ENCODE data around the gene RANBP2.
A peak's percentile ranks its signal among the peaks of the same experiment; 100 is the strongest.
"Not testable (repeated sequence)": the region's sequence is repeated elsewhere in the genome, so short reads cannot be mapped to it uniquely, and the experiment has no call there.

Gene RANBP2

GRCh38 chr2:108701806-108702205, 17.5 kb upstream of the RANBP2 start:
- H3K27ac ChIP-seq (ENCODE audit: low read length) = no peak overlapping the region
- H3K9me3 ChIP-seq (ENCODE audit: insufficient read depth, low read depth, low read length) = no peaks in the 10 kb centered on the region
- no peak overlapping the region for H3K9ac ChIP-seq (ENCODE audit: low read depth, low read length)
- H3K27me3 ChIP-seq (ENCODE audit: insufficient read depth, low read length) = no peaks in the 10 kb centered on the region
- no peak overlapping the region for H3K4me3 ChIP-seq (ENCODE audit: low read length)
- H3K4me1 ChIP-seq (ENCODE audit: insufficient read depth, low read length) = no peaks in the 10 kb centered on the region
- no peaks in the 10 kb centered on the region for H3K36me3 ChIP-seq (ENCODE audit: insufficient read depth, low read depth, low read length)

GRCh38 chr2:108704871-108705270, 14.4 kb upstream of the RANBP2 start:
- no peak overlapping the region for H3K9ac ChIP-seq (ENCODE audit: low read depth, low read length)
- no peaks in the 10 kb centered on the region for H3K9me3 ChIP-seq (ENCODE audit: insufficient read depth, low read depth, low read length)
- H3K4me3 ChIP-seq (ENCODE audit: low read length) = no peak overlapping the region
- no peaks in the 10 kb centered on the region for H3K4me1 ChIP-seq (ENCODE audit: insufficient read depth, low read length)
- no peaks in the 10 kb centered on the region for H3K36me3 ChIP-seq (ENCODE audit: insufficient read depth, low read depth, low read length)
- no peaks in the 10 kb centered on the region for H3K27me3 ChIP-seq (ENCODE audit: insufficient read depth, low read length)
- H3K27ac ChIP-seq (ENCODE audit: low read length) = no peak overlapping the region

GRCh38 chr2:108707300-108707699, 12.0 kb upstream of the RANBP2 start:
- no peak overlapping the region for H3K27ac ChIP-seq (ENCODE audit: low read length)
- H3K4me3 ChIP-seq (ENCODE audit: low read length) = no peak overlapping the region
- H3K9me3 ChIP-seq (ENCODE audit: insufficient read depth, low read depth, low read length) = no peaks in the 10 kb centered on the region
- H3K9ac ChIP-seq (ENCODE audit: low read depth, low read length) = no peak overlapping the region
- no peaks in the 10 kb centered on the region for H3K27me3 ChIP-seq (ENCODE audit: insufficient read depth, low read length)
- no peaks in the 10 kb centered on the region for H3K36me3 ChIP-seq (ENCODE audit: insufficient read depth, low read depth, low read length)
- H3K4me1 ChIP-seq (ENCODE audit: insufficient read depth, low read length) = no peaks in the 10 kb centered on the region

DNA sequence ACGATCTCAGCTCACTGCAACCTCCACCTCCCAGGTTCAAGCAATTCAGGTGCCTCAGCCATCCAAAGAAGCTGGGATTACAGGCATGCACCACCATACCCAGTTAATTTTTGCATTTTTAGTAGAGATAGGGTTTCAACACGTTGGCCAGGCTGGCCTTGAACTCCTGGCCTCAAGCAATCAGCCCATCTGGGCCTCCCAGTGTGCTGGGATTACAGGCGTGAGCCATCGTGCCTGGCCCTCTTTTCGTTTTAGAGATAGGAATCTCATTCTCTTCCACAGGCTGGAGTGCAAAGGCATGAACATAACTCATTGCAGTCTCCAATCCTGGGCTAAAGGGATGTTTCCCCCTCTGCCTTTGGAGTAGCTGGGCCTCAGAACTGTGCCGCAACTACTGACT, 2.3 kb upstream of the RANBP2 start:
- H3K4me3 ChIP-seq (ENCODE audit: low read length); H3K4me1 ChIP-seq (ENCODE audit: insufficient read depth, low read length); H3K27ac ChIP-seq (ENCODE audit: low read length); H3K9me3 ChIP-seq (ENCODE audit: insufficient read depth, low read depth, low read length); H3K27me3 ChIP-seq (ENCODE audit: insufficient read depth, low read length); H3K9ac ChIP-seq (ENCODE audit: low read depth, low read length); H3K36me3 ChIP-seq (ENCODE audit: insufficient read depth, low read depth, low read length): not testable (repeated sequence)

- not testable (repeated sequence) for H3K4me3 ChIP-seq (ENCODE audit: low read length); H3K36me3 ChIP-seq (ENCODE audit: insufficient read depth, low read depth, low read length); H3K27me3 ChIP-seq (ENCODE audit: insufficient read depth, low read length); H3K27ac ChIP-seq (ENCODE audit: low read length); H3K9me3 ChIP-seq (ENCODE audit: insufficient read depth, low read depth, low read length); H3K9ac ChIP-seq (ENCODE audit: low read depth, low read length); H3K4me1 ChIP-seq (ENCODE audit: insufficient read depth, low read length)
These were observed 6.8 kb downstream of the RANBP2 start for GRCh38 chr2:108726048-108726447.

- H3K4me3 ChIP-seq (ENCODE audit: low read length); H3K27ac ChIP-seq (ENCODE audit: low read length); H3K9ac ChIP-seq (ENCODE audit: low read depth, low read length); H3K9me3 ChIP-seq (ENCODE audit: insufficient read depth, low read depth, low read length); H3K4me1 ChIP-seq (ENCODE audit: insufficient read depth, low read length); H3K27me3 ChIP-seq (ENCODE audit: insufficient read depth, low read length): not testable (repeated sequence)
- peaks cover 57% of the 10 kb centered on the region for H3K36me3 ChIP-seq (ENCODE audit: insufficient read depth, low read depth, low read length)
These were observed 15.4 kb downstream of the RANBP2 start for GRCh38 chr2:108734656-108735055.

DNA sequence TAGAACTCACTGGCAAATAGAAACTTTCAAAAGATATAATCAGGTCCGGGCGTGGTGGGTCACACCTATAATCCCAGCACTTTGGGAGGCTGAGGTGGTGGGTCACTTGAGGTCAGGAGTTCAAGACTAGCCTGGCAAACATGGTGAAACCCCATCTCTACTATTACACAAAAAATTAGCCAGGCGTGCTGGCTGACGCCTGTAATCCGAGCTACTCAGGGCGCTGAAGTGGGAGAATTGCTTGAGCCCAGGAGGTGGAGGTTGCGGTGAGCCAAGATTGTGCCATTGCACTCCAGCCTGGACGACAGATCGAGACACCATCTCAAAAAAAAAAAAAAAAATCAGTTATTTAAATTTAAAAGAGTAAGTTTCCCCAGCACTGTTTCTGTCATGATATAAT, 38.7 kb downstream of the RANBP2 start:
- H3K9ac ChIP-seq (ENCODE audit: low read depth, low read length); H3K27me3 ChIP-seq (ENCODE audit: insufficient read depth, low read length); H3K9me3 ChIP-seq (ENCODE audit: insufficient read depth, low read depth, low read length); H3K4me1 ChIP-seq (ENCODE audit: insufficient read depth, low read length); H3K27ac ChIP-seq (ENCODE audit: low read length); H3K4me3 ChIP-seq (ENCODE audit: low read length): not testable (repeated sequence)
- H3K36me3 ChIP-seq (ENCODE audit: insufficient read depth, low read depth, low read length) = peaks cover 46% of the 10 kb centered on the region

DNA sequence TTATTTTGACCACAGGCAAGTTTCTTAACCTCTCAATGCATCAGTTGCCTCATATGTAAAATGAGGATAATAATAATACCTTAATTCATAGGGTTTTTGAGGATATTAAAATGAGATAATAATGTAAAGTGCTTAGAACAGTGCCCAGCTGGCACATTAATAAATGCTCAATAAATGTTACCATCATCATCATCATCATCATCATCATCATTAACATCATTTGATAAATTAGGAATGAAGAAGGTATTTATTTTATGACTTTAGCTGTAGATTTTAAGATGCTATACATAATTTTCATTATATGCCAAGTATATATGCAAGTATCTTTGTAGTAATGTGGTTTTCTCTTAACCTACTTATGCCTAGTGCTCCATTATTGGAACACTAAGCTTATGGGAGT, 43.3 kb downstream of the RANBP2 start:
- H3K9ac ChIP-seq (ENCODE audit: low read depth, low read length); H3K9me3 ChIP-seq (ENCODE audit: insufficient read depth, low read depth, low read length); H3K4me3 ChIP-seq (ENCODE audit: low read length); H3K27me3 ChIP-seq (ENCODE audit: insufficient read depth, low read length); H3K4me1 ChIP-seq (ENCODE audit: insufficient read depth, low read length); H3K27ac ChIP-seq (ENCODE audit: low read length): not testable (repeated sequence)
- H3K36me3 ChIP-seq (ENCODE audit: insufficient read depth, low read depth, low read length) = peaks cover 57% of the 10 kb centered on the region

- H3K27ac ChIP-seq (ENCODE audit: low read length); H3K9me3 ChIP-seq (ENCODE audit: insufficient read depth, low read depth, low read length); H3K27me3 ChIP-seq (ENCODE audit: insufficient read depth, low read length); H3K4me3 ChIP-seq (ENCODE audit: low read length); H3K9ac ChIP-seq (ENCODE audit: low read depth, low read length); H3K4me1 ChIP-seq (ENCODE audit: insufficient read depth, low read length): not testable (repeated sequence)
- H3K36me3 ChIP-seq (ENCODE audit: insufficient read depth, low read depth, low read length) = peaks cover 59% of the 10 kb centered on the region
These were observed 47.4 kb downstream of the RANBP2 start for GRCh38 chr2:108766671-108767070.

- H3K9ac ChIP-seq (ENCODE audit: low read depth, low read length); H3K27ac ChIP-seq (ENCODE audit: low read length); H3K4me3 ChIP-seq (ENCODE audit: low read length); H3K4me1 ChIP-seq (ENCODE audit: insufficient read depth, low read length); H3K9me3 ChIP-seq (ENCODE audit: insufficient read depth, low read depth, low read length); H3K27me3 ChIP-seq (ENCODE audit: insufficient read depth, low read length): not testable (repeated sequence)
- H3K36me3 ChIP-seq (ENCODE audit: insufficient read depth, low read depth, low read length) = peaks cover 66% of the 10 kb centered on the region
These were observed 48.6 kb downstream of the RANBP2 start for GRCh38 chr2:108767859-108768258.

DNA sequence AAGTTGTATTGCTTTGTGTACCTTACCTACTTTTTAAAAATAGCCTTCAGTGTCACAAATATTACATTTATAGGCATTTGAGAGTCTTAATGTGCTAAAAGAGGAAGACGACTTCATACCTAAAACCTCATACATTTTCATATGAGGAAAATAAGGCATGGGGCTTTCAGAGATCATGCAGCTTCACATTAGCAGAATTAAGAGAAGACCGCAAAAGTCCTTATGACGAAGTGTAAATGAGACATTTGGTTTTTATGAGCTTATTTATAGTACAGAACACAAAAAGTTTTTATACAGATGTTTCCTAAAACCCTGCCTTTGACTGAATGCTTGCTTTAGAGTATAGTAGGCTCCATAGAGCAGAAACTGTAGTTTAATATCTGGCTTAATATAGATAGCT, 57.2 kb downstream of the RANBP2 start:
- no peaks in the 10 kb centered on the region for H3K27me3 ChIP-seq (ENCODE audit: insufficient read depth, low read length)
- no peak overlapping the region for H3K4me3 ChIP-seq (ENCODE audit: low read length)
- H3K27ac ChIP-seq (ENCODE audit: low read length) = no peak overlapping the region
- H3K36me3 ChIP-seq (ENCODE audit: insufficient read depth, low read depth, low read length) = peaks cover 90% of the 10 kb centered on the region
- H3K4me1 ChIP-seq (ENCODE audit: insufficient read depth, low read length) = no peaks in the 10 kb centered on the region
- H3K9ac ChIP-seq (ENCODE audit: low read depth, low read length) = no peak overlapping the region
- H3K9me3 ChIP-seq (ENCODE audit: insufficient read depth, low read depth, low read length) = no peaks in the 10 kb centered on the region

GRCh38 chr2:108778857-108779256, 59.6 kb downstream of the RANBP2 start:
- no peaks in the 10 kb centered on the region for H3K27me3 ChIP-seq (ENCODE audit: insufficient read depth, low read length)
- no peak overlapping the region for H3K9ac ChIP-seq (ENCODE audit: low read depth, low read length)
- peaks cover 90% of the 10 kb centered on the region for H3K36me3 ChIP-seq (ENCODE audit: insufficient read depth, low read depth, low read length)

GRCh38 chr2:108786008-108786353, 66.7 kb downstream of the RANBP2 start:
- peaks cover 62% of the 10 kb centered on the region for H3K36me3 ChIP-seq (ENCODE audit: insufficient read depth, low read depth, low read length)
- H3K27me3 ChIP-seq (ENCODE audit: insufficient read depth, low read length) = no peaks in the 10 kb centered on the region
- peak overlapping the region; percentile 88; the same call in 1 of the 2 replicates for H3K9ac ChIP-seq (ENCODE audit: low read depth, low read length)
- H3K4me3 ChIP-seq (ENCODE audit: low read length) = peak overlapping the region; percentile 84
- no peaks in the 10 kb centered on the region for H3K9me3 ChIP-seq (ENCODE audit: insufficient read depth, low read depth, low read length)
- H3K27ac ChIP-seq (ENCODE audit: low read length) = no peak overlapping the region
- peaks cover 4% of the 10 kb centered on the region; the same call in 1 of the 2 replicates for H3K4me1 ChIP-seq (ENCODE audit: insufficient read depth, low read length)

More at GRCh38 chr2:108778857-108779256, 59.6 kb downstream of the RANBP2 start:
- no peak overlapping the region for H3K4me3 ChIP-seq (ENCODE audit: low read length)
- H3K9me3 ChIP-seq (ENCODE audit: insufficient read depth, low read depth, low read length) = no peaks in the 10 kb centered on the region
- H3K4me1 ChIP-seq (ENCODE audit: insufficient read depth, low read length) = no peaks in the 10 kb centered on the region
- no peak overlapping the region for H3K27ac ChIP-seq (ENCODE audit: low read length)
